ENCODE results near the gene NEMP1.

Gene NEMP1

DNA sequence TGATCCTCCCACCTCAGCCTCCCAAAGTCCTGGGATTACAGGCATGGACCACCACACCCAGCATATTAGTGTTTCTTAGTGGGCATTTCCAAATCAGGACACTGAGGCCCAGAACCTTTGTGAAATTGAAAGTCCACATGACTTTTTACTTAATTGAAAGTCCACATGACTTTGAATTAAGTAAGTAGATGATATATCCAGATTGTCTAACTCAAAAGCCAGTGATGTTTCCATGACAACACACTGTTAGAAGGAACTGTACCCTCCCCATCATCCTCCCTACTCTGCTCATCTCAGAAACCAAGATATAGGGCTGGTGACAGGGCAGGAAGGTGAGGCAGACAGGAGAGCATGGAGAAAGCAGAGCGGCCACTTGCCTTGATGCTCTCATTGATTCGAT lies 35.9 kb downstream of the NEMP1 start:
- TF ChIP-seq GATA2 (IDR thresholded peaks at IDR 0.05; ENCODE audit: low read depth, low read length) (no peak), GATA3 (IDR thresholded peaks at IDR 0.05; ENCODE audit: low read depth, low read length) (no peak)

GRCh38 chr12:57040750-57041149 lies 37.8 kb downstream of the NEMP1 start:
- TF ChIP-seq GATA3 (IDR thresholded peaks at IDR 0.05; ENCODE audit: low read depth, low read length), result no peak
- no peak for TF ChIP-seq GATA2 (IDR thresholded peaks at IDR 0.05; ENCODE audit: low read depth, low read length)

DNA sequence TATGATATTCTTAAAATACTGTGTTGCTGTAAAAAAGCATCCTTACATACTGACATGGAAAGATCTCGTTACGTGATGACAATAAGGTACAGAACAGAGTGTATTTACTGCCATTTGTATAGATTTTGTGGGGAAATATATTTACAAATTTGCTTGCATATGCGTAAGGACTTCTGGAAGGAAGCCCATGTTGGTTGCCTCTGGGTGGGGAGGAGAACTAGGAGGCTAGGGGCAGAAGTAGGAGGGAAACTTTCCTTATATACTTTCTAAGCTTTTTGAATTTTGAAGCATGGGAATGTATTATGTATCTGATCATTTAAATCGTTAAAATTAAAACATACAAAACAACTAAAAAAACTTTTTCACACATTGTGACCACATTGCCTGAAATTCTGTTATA lies 38.4 kb downstream of the NEMP1 start:
- TF ChIP-seq GATA3 (IDR thresholded peaks at IDR 0.05; ENCODE audit: low read depth, low read length), result no peak
- TF ChIP-seq GATA2 (IDR thresholded peaks at IDR 0.05; ENCODE audit: low read depth, low read length), result no peak

DNA sequence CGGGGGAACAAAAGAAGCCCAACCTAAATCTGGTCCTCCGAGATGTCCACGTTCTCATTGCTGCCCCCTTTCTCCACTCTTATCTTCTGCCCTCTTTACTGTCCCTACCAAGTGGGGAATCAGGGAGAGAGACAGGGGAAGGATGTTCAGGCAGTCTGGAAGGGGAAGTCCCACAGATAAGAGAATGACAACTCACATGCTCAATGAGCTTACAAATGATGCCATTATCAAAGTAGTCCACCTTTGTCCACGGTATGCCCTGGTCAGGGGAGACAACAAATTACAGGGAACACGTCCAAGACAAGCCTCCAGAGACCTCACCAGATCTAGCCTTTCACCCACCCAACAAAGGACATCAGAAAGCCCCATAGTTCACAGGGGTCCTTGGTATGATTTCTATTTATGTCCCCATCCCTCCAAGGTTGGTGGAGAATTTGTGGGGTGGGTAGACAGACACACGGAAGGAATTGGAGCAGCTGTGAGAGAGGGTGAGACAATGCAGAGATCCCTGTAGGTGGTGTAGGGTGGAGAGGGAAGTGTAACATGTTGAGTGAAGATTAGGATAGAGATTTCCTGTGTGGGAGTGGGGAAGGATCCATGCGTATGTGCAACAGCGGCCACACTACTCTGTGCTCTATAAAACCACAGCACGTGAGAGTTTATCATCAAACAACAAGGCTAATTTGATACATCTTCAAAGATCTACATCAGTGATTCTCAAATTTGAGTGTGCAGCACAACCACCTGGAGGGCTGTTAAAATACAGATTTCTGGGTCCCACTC lies 39.4 kb downstream of the NEMP1 start:
- TF ChIP-seq GATA2 (IDR thresholded peaks at IDR 0.05; ENCODE audit: low read depth, low read length) (no peak), GATA3 (IDR thresholded peaks at IDR 0.05; ENCODE audit: low read depth, low read length) (no peak)

- TF ChIP-seq GATA3 (IDR thresholded peaks at IDR 0.05; ENCODE audit: low read depth, low read length) (no peak), GATA2 (IDR thresholded peaks at IDR 0.05; ENCODE audit: low read depth, low read length) (no peak)
Measured at GRCh38 chr12:57037264-57037663, 41.3 kb downstream of the NEMP1 start.

DNA sequence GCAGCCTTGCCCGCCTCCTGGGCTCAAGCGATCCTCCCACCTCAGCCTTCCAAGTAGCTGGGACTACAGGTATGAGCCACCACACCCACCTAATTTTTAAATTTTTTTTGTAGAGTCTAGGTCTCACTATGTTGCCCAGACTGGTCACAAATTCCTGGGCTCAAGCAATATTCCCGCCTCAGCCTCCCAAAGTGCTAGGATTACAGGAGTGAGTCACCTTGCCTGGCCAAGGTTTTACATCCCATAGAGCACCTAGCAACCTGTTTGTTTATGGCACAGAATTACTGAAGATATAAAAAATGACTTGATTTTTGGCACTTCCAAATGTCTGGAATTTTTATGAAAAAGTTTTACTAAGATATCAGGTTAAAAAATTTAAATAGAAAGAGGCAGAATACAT lies 45.2 kb downstream of the NEMP1 start:
- TF ChIP-seq GATA2 (IDR thresholded peaks at IDR 0.05; ENCODE audit: low read depth, low read length), result no peak
- TF ChIP-seq GATA3 (IDR thresholded peaks at IDR 0.05; ENCODE audit: low read depth, low read length), result no peak

GRCh38 chr12:57031789-57032188 lies 46.8 kb downstream of the NEMP1 start:
- TF ChIP-seq GATA2 (IDR thresholded peaks at IDR 0.05; ENCODE audit: low read depth, low read length) (no peak), GATA3 (IDR thresholded peaks at IDR 0.05; ENCODE audit: low read depth, low read length) (no peak)

- TF ChIP-seq GATA2 (IDR thresholded peaks at IDR 0.05; ENCODE audit: low read depth, low read length) (no peak), GATA3 (IDR thresholded peaks at IDR 0.05; ENCODE audit: low read depth, low read length) (no peak)
Measured at GRCh38 chr12:57031138-57031725, 47.4 kb downstream of the NEMP1 start.

- TF ChIP-seq GATA3 (IDR thresholded peaks at IDR 0.05; ENCODE audit: low read depth, low read length) (no peak), GATA2 (IDR thresholded peaks at IDR 0.05; ENCODE audit: low read depth, low read length) (no peak)
Measured at GRCh38 chr12:57029457-57029856, 49.1 kb downstream of the NEMP1 start.

GRCh38 chr12:57027805-57028153 lies 50.8 kb downstream of the NEMP1 start:
- no peak for TF ChIP-seq GATA3 (IDR thresholded peaks at IDR 0.05; ENCODE audit: low read depth, low read length)
- no peak for TF ChIP-seq GATA2 (IDR thresholded peaks at IDR 0.05; ENCODE audit: low read depth, low read length)

GRCh38 chr12:57027011-57027804 lies 51.4 kb downstream of the NEMP1 start:
- TF ChIP-seq GATA3 (IDR thresholded peaks at IDR 0.05; ENCODE audit: low read depth, low read length), result no peak
- no peak for TF ChIP-seq GATA2 (IDR thresholded peaks at IDR 0.05; ENCODE audit: low read depth, low read length)

DNA sequence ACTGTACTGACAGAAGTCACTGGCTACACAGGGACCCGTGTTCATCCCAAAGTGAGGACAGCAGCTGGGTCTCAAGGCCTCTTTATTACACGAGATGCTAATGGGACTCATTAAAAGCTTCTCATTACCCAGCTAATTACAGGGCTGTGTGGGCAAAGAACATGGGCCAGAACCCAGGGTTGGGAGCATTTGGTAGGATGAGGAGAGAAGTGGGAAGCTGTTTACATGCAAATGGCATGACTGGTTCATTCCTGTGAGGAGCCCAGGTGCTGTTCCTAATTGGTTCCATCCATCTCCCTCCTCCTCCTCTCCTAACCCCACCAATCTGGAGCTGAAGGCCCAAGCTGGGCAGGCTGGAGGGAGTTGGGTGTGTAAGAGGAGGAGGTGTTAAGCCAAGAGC lies 53.4 kb downstream of the NEMP1 start:
- no peak for TF ChIP-seq GATA2 (IDR thresholded peaks at IDR 0.05; ENCODE audit: low read depth, low read length)
- TF ChIP-seq GATA3 (IDR thresholded peaks at IDR 0.05; ENCODE audit: low read depth, low read length), result no peak

DNA sequence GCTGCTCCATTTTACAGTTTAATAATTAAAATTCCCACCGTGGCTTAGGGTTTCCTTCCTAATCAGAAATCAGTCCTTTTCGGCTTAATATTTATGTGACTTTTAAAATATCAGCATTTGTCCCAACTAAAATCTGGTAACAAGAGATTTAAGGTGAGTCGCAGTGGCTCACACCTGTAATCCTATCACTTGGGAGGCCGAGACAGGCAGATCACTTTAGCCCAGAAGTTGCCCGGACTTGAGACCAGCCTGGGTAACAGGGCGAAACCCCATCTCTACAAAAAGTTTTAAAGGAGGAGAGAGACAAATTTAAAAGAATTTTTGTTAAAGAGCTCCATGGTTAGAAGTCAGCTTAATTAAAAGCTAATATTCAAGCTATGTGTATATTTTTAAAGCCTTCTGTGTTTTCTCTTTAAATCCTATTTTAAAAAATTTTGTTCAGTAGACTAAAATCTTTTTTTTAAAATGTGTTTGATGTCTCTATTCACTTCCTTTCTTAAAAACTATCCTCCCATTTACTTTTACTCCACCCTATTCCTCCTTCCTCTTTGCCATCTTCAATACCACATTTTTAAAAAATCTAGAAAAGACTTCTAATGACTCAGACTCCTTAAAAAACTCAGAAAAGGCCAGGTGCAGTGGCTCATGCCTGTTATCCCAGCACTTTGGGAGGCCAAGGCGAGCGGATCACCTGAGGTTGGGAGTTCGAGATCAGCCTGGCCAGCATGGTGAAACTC lies 58.4 kb downstream of the NEMP1 start:
- TF ChIP-seq GATA3 (IDR thresholded peaks at IDR 0.05; ENCODE audit: low read depth, low read length), result no peak
- TF ChIP-seq GATA2 (IDR thresholded peaks at IDR 0.05; ENCODE audit: low read depth, low read length), result no peak

- TF ChIP-seq GATA3 (IDR thresholded peaks at IDR 0.05; ENCODE audit: low read depth, low read length) (no peak), GATA2 (IDR thresholded peaks at IDR 0.05; ENCODE audit: low read depth, low read length) (no peak)
Measured at GRCh38 chr12:57018906-57019305, 59.7 kb downstream of the NEMP1 start.
